Stomach (tissue), 4 donors: Measurements from ENCODE around the gene SPRY1.

Source experiments
- POLR2A ChIP-seq, 4 donors: fragments of 450-650 bp; IDR thresholded peaks; one replicate each; pipeline ENCODE4 v1.6.1; 2016; ENCODE audit warnings: antibody characterized with exemption in 4 of 4, control low read depth in 2 of 4, mild to moderate bottlenecking in 1 of 4, moderate library complexity in 1 of 4
- POLR2AphosphoS5 ChIP-seq, 3 donors: sonication (generic); formaldehyde crosslinking; IDR thresholded peaks; one replicate each; pipeline ENCODE4 v1.6.1; 2016; ENCODE audit warnings: antibody characterized with exemption in 3 of 3
- TF ChIP-seq, protein P1 (sequence below), 7 experiments: fragments of 450-650 bp in 4 of 7; fragments of 200-600 bp in 3 of 7; sonication (generic) in 3 of 7; IDR thresholded peaks; one replicate each; pipeline ENCODE4 v1.5.1; 2016 to 2019; ENCODE audit warnings: antibody characterized with exemption in 7 of 7, control low read depth in 2 of 7, mild to moderate bottlenecking in 1 of 7

DNA sequence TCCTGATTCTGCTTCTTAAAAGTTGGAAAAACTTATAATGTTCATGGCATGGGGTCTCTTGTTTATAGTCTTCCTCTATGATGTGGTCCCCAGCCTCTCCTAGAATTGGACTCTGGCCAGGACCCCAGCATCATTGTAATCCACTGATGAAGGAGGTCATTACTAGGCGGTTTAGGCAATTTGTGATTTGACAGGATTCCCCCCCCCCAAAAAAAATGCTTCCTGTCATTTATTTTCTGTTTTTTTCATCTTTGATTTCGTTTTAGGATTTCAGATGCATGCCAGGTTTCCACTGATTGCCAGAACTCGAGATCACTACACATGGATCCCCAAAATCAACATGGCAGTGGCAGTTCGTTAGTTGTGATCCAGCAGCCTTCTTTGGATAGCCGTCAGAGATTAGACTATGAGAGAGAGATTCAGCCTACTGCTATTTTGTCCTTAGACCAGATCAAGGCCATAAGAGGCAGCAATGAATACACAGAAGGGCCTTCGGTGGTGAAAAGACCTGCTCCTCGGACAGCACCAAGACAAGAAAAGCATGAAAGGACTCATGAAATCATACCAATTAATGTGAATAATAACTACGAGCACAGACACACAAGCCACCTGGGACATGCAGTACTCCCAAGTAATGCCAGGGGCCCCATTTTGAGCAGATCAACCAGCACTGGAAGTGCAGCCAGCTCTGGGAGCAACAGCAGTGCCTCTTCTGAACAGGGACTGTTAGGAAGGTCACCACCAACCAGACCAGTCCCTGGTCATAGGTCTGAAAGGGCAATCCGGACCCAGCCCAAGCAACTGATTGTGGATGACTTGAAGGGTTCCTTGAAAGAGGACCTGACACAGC is 4.9 kb downstream of the SPRY1 start:
- TF ChIP-seq POLR2A (IDR thresholded peaks at IDR 0.05) (no peak), POLR2AphosphoS5 (IDR thresholded peaks at IDR 0.05) (no peak)
- TF ChIP-seq, protein P1, sequence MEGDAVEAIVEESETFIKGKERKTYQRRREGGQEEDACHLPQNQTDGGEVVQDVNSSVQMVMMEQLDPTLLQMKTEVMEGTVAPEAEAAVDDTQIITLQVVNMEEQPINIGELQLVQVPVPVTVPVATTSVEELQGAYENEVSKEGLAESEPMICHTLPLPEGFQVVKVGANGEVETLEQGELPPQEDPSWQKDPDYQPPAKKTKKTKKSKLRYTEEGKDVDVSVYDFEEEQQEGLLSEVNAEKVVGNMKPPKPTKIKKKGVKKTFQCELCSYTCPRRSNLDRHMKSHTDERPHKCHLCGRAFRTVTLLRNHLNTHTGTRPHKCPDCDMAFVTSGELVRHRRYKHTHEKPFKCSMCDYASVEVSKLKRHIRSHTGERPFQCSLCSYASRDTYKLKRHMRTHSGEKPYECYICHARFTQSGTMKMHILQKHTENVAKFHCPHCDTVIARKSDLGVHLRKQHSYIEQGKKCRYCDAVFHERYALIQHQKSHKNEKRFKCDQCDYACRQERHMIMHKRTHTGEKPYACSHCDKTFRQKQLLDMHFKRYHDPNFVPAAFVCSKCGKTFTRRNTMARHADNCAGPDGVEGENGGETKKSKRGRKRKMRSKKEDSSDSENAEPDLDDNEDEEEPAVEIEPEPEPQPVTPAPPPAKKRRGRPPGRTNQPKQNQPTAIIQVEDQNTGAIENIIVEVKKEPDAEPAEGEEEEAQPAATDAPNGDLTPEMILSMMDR (IDR thresholded peaks at IDR 0.05), result no peak
